HG02973 (cell line): Measurements from ENCODE around the gene TOX4.

ENCODE experiments used
- ATAC-seq: cut with Tn5 transposase; IDR thresholded peaks from one replicate; pipeline ENCODE4 v1.9.1; 2021; ENCODE audit warnings: moderate library complexity; ENCODE audit not compliant: unreplicated experiment

Gene TOX4

GRCh38 chr14:21501568-21501967 lies 24.6 kb downstream of the TOX4 start:
- no peak for ATAC-seq

DNA sequence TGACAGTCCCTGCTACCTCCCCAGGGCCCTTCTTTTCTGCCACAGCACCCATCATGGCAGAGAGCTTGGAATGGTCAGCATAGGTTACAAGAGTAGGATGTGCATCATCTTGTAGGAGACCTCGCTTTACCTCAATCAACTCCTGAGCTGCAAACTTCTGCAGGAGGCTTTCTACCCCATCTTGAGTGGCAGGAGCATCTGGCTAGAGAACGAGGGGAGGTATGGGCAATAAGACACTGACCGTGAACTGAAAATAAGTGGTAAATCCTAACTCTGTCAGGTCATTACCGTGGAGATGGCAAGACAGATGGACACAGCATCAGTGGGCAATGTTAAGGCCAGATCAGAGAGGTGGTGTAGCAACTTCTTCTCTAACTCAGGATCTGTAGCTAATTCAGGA lies 26.4 kb downstream of the TOX4 start:
- ATAC-seq, result no peak

- ATAC-seq, result peak; percentile 63
These were observed 28.1 kb downstream of the TOX4 start for GRCh38 chr14:21505012-21505553.

DNA sequence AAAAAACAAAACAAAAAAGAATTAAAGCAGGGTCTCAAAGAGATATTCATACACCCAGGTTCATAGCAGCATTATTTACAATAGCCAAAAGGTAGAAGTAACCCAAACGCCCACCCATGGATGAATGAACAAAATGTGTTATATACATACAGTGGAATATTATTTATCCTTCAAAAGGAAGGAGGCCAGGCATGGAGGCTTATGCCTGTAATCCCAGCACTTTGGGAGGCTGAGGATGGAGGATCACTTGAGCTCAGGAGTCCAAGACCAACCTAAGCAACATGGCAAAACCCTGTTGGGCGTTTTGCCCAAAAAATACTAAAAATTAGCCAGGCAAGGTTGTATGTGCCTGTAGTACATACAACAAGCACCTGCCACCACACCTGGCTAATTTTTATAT lies 29.6 kb downstream of the TOX4 start:
- no peak for ATAC-seq

DNA sequence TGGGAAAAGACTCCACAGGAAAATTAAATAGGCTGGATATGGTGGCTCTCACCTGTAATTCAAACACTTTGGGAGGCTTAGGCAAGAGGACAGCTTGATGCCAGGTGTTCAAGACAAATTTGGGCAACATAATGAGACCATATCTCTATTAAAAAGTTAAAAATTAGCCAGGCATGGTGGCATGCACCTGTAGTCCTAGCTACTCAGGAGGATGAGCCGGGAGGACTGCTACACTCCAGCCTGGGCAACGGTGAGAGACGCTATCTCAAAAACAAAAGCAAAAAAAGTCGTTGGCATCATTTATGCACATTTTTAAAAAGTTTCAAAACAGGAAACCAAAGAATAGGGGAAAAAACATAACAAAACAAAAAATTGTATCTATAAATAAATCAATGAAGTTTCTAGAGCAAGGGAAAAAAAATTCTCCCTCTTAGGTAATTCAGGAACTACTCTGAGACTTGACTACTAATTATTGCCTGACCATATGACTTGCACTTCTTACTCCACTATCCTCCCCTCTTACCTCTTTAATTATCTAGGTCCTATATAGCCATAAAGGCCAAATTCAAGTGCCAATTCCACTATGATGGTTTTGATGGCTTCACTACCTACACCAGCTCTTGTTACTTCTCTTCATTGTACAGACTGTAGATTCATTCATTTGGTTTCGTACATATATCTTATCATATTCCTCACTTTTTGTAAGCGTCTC lies 32.6 kb downstream of the TOX4 start:
- ATAC-seq, result no peak

GRCh38 chr14:21510735-21511657 lies 34.0 kb downstream of the TOX4 start, which contains the start of gene METTL3:
TSS of gene METTL3 (minus strand) at chr14:21511340. CDS start at chr14:21511223, 117 bp downstream.
- ATAC-seq, result peak; percentile 95

DNA sequence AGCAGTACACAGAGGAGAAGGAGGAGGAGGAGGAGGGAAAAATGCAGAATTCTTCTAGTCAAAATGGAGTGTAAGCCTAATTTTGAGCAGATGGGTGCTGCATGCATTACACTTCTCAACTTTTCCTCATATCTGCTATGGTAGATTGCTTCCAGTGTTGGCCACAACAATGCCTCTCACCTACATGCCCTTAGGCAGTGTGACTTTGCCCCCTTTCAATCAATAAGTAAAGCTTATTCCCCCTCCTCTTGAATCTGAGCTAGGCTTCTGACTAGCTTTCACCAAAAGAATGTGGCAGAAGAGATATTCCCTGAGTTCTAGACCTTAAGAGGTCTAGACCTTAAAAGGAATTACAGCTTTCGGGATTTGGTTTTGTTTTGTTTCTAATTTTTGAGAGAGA lies 37.3 kb downstream of the TOX4 start:
- ATAC-seq, result no peak

DNA sequence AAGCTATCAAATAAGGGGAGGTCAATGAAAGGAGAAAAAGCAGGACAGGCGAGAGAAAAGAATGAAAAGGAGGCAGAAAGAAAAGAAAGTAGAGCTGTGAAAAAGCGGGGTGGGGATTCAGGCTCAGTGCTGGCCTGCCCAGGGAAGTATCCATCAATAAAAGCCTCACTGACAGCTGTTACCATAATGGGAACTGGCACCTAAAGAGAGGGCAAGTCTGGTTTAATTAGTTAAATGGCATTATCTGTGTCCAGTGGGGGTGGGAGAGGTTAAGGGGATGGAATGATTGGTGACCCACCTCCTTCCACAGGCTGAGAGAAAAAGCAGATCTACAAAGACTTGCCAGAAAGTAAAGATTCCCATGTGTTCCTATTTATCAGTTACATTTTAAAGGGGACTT lies 41.7 kb downstream of the TOX4 start:
- ATAC-seq, result no peak

GRCh38 chr14:21520767-21521166 lies 43.8 kb downstream of the TOX4 start:
- no peak for ATAC-seq

- no peak for ATAC-seq
These were observed 44.5 kb downstream of the TOX4 start for GRCh38 chr14:21521501-21521900.

DNA sequence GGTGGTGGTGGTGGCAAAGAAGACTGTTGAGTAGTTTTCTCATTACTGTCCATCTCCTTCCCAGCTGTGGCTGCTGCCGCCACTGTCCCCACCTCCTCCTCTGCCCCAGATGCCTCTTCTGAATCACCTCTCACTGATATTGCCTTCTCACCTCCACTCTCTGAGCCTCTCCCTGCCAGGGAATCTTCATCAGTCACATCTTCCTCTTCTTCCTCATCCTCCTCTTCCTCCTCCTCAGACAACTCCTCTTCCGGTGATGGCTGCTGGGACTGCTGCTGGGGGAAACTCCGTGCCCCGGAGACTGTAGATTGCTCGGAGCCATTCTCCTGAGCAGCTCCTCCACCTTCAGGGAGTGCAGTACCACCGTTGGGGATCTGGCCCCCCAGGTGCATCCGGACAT lies 46.2 kb downstream of the TOX4 start:
- no peak for ATAC-seq

GRCh38 chr14:21524575-21525490 lies 47.8 kb downstream of the TOX4 start:
- no peak for ATAC-seq

DNA sequence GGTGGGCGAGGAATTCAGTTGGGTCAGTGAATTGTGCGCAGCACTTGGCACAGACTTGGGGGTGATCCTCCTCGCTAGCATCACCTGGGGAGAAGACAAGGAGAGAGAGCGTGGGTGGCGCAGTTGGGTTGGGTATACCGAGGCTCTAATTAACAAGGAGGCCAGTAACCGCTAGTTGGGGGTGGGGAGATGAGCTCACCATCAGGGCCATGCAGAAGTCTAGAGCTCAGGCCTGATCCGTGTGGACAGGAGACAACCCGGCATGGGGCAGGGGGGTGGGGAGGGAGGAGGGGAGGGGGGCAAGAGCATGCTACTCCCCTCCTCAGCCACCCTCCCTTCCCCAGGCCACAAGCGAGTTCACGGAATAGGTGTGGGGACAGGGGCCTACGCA lies 48.6 kb downstream of the TOX4 start:
- no peak for ATAC-seq

GRCh38 chr14:21525962-21526671 lies 49.1 kb downstream of the TOX4 start, which contains the start of gene SALL2:
TSS of gene SALL2 (minus strand) at chr14:21526346. CDS start at chr14:21526127, 219 bp downstream.
- no peak for ATAC-seq

DNA sequence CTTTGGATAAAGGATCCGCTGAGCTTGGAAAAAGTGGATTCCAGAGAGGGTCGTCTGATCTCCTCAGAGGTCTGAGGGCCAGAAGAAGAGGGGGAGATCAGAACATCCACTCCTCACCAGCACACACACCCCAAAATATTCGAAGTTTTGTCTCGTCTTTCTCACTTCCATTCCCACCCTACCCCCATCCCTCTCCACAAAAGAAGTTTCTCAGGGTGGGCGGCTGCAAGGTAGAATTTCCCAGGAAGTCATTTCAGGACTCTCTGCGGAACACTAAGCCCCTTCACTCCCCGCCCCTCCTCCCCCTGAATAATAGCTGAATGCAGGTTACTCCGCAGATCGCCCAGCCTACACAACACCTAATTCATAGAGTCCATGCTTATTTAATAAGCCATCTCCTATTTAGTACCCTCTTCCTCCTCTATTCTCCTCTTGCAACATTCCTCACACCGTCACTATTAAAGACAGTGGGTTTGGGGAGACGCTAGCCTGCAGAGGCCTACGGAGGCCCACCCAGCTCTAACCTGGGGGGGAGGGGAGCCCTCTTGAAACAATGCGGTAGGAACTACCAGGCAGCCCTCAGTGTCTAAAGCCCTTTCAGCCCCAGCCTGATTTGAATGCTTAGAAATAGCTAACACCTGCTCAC lies 49.8 kb downstream of the TOX4 start:
- ATAC-seq, result no peak

GRCh38 chr14:21527318-21527679 lies 50.3 kb downstream of the TOX4 start:
- no peak for ATAC-seq

GRCh38 chr14:21528381-21529348 lies 51.7 kb downstream of the TOX4 start:
- no peak for ATAC-seq

- no peak for ATAC-seq
These were observed 52.5 kb downstream of the TOX4 start for GRCh38 chr14:21529515-21529914.
